GM19035 (cell line): ENCODE data around the gene TTLL10.
A peak's percentile ranks its signal among the peaks of the same experiment; 100 is the strongest.

Experiments used
- ATAC-seq: cut with Tn5 transposase; IDR thresholded peaks from one replicate; pipeline ENCODE4 v1.9.1; 2021; ENCODE audit not compliant: unreplicated experiment

TTLL10 gene

GRCh38 chr1:1217621-1218523 lies 44.2 kb downstream of the TTLL10 start:
- ATAC-seq, result no peak

- no peak for ATAC-seq
These were observed 45.0 kb downstream of the TTLL10 start for GRCh38 chr1:1218524-1219200.

GRCh38 chr1:1219341-1219740 lies 45.7 kb downstream of the TTLL10 start:
- no peak for ATAC-seq

GRCh38 chr1:1220197-1220596 lies 46.5 kb downstream of the TTLL10 start:
- ATAC-seq, result no peak

- no peak for ATAC-seq
These were observed 48.4 kb downstream of the TTLL10 start for GRCh38 chr1:1221887-1222574.

- ATAC-seq, result no peak
These were observed 49.0 kb downstream of the TTLL10 start for GRCh38 chr1:1222575-1223225.

- ATAC-seq, result no peak
These were observed 49.6 kb downstream of the TTLL10 start for GRCh38 chr1:1223321-1223720.

- ATAC-seq, result no peak
These were observed 50.2 kb downstream of the TTLL10 start for GRCh38 chr1:1223891-1224290.

- ATAC-seq, result no peak
These were observed 51.7 kb downstream of the TTLL10 start for GRCh38 chr1:1225238-1225845.

GRCh38 chr1:1225913-1226312 lies 52.2 kb downstream of the TTLL10 start:
- ATAC-seq, result no peak

GRCh38 chr1:1226566-1227362 lies 53.1 kb downstream of the TTLL10 start:
- ATAC-seq, result no peak

GRCh38 chr1:1227386-1227785 lies 53.7 kb downstream of the TTLL10 start:
- ATAC-seq, result no peak

GRCh38 chr1:1228187-1228586 lies 54.5 kb downstream of the TTLL10 start:
- no peak for ATAC-seq

GRCh38 chr1:1228596-1229321 lies 55.1 kb downstream of the TTLL10 start:
- no peak for ATAC-seq

- no peak for ATAC-seq
These were observed 56.1 kb downstream of the TTLL10 start for GRCh38 chr1:1229770-1230169.

- ATAC-seq, result no peak
These were observed 57.1 kb downstream of the TTLL10 start for GRCh38 chr1:1230656-1231399.

GRCh38 chr1:1231400-1232207 lies 57.9 kb downstream of the TTLL10 start, which contains the start of gene SDF4:
Gene SDF4, minus strand, starts transcription at chr1:1232001. Its CDS starts 3,229 bp downstream, at chr1:1228772.
- ATAC-seq, result peak; percentile 88
